GM18526 (cell line): ENCODE results near the gene LENG8.

Experiments used
- POLR2A ChIP-seq: IDR thresholded peaks from 3 replicates; pipeline ENCODE4 v1.6.1; 2011; ENCODE audit not compliant: insufficient read length; ENCODE audit errors: extremely low read depth

LENG8 gene

GRCh38 chr19:54462655-54463530 is 13.9 kb downstream of the LENG8 start:
- no peak for TF ChIP-seq POLR2A

GRCh38 chr19:54463531-54464043 is 14.6 kb downstream of the LENG8 start, which contains the start of gene LENG9:
LENG9 (minus strand) TSS chr19:54463778; CDS start chr19:54463526, 252 bp downstream.
- TF ChIP-seq POLR2A, result peak; percentile 81

- no peak for TF ChIP-seq POLR2A
These were observed 15.1 kb downstream of the LENG8 start for GRCh38 chr19:54464044-54464629.

GRCh38 chr19:54464630-54465425 is 15.8 kb downstream of the LENG8 start:
- peak; percentile 82 for TF ChIP-seq POLR2A

- TF ChIP-seq POLR2A, result no peak
These were observed 16.6 kb downstream of the LENG8 start for GRCh38 chr19:54465426-54466109.

- no peak for TF ChIP-seq POLR2A
These were observed 20.5 kb downstream of the LENG8 start for GRCh38 chr19:54469496-54469934.

- TF ChIP-seq POLR2A, result no peak
These were observed 21.4 kb downstream of the LENG8 start for GRCh38 chr19:54470276-54470887.

GRCh38 chr19:54470991-54471782 is 22.2 kb downstream of the LENG8 start:
- no peak for TF ChIP-seq POLR2A

- TF ChIP-seq POLR2A, result no peak
These were observed 24.3 kb downstream of the LENG8 start, which contains the start of gene CDC42EP5 for GRCh38 chr19:54473071-54473891. CDC42EP5 (minus strand) TSS chr19:54473296; CDS start chr19:54465547, 7,749 bp downstream.

GRCh38 chr19:54473892-54474372 is 24.9 kb downstream of the LENG8 start:
- no peak for TF ChIP-seq POLR2A

GRCh38 chr19:54475706-54476105 is 26.7 kb downstream of the LENG8 start:
- TF ChIP-seq POLR2A, result no peak

- TF ChIP-seq POLR2A, result no peak
These were observed 28.7 kb downstream of the LENG8 start for GRCh38 chr19:54477650-54478049.
